GM23338 (cell line): ENCODE data around the gene ENTHD1.

ENCODE experiments used
- CREB1 ChIP-seq: fragments of 250-450 bp; sonication (Bioruptor Pico); IDR thresholded peaks from 2 replicates; pipeline ENCODE4 v1.5.0; 2020; ENCODE audit warnings: low read depth, mild to moderate bottlenecking, moderate library complexity
- CTCF ChIP-seq, 2 experiments: fragments of 200-600 bp in 1 of 2; sonication (generic) in 1 of 2; conservative IDR thresholded peaks; 2 replicates each; pipeline versions ENCODE4 v1.5.1 to v1.6.1; 2016 to 2017; ENCODE audit warnings: antibody characterized with exemption in 2 of 2, low read depth in 2 of 2, mild to moderate bottlenecking in 2 of 2, moderate library complexity in 1 of 2
- ETS1 ChIP-seq: IDR thresholded peaks from 2 replicates; pipeline ENCODE4 v1.6.1; 2016; ENCODE audit warnings: antibody characterized with exemption
- EZH2 ChIP-seq: fragments of 200-600 bp; sonication (generic); IDR thresholded peaks from one replicate; pipeline ENCODE4 v1.8.0; 2017; ENCODE audit warnings: antibody characterized with exemption, mild to moderate bottlenecking, low read depth; ENCODE audit not compliant: unreplicated experiment
- EZH2phosphoT487 ChIP-seq: fragments of 200-600 bp; sonication (generic); IDR thresholded peaks from one replicate; pipeline ENCODE4 v1.8.1; 2018; ENCODE audit warnings: antibody characterized with exemption; ENCODE audit not compliant: unreplicated experiment
- JUNB ChIP-seq: IDR thresholded peaks from one replicate; pipeline ENCODE4 v1.6.1; 2016; ENCODE audit warnings: antibody characterized with exemption; ENCODE audit not compliant: unreplicated experiment
- NANOG ChIP-seq: IDR thresholded peaks from 2 replicates; pipeline ENCODE4 v1.6.1; 2016; ENCODE audit warnings: antibody characterized with exemption, borderline replicate concordance
- POLR2AphosphoS5 ChIP-seq: IDR thresholded peaks from 2 replicates; pipeline ENCODE4 v1.6.1; 2016; ENCODE audit warnings: antibody characterized with exemption, low read depth
- REST ChIP-seq: IDR thresholded peaks from one replicate; pipeline ENCODE4 v1.6.1; 2018; ENCODE audit warnings: antibody characterized with exemption; ENCODE audit not compliant: unreplicated experiment
- STAT1 ChIP-seq: IDR thresholded peaks from one replicate; pipeline ENCODE4 v1.6.1; 2016; ENCODE audit warnings: antibody characterized with exemption; ENCODE audit not compliant: unreplicated experiment
- ZNF114 ChIP-seq: fragments of 250-450 bp; sonication (Bioruptor Pico); IDR thresholded peaks from 2 replicates; pipeline ENCODE4 v1.5.0; 2020; ENCODE audit warnings: mild to moderate bottlenecking, moderate library complexity
- ZNF331 ChIP-seq: fragments of 250-450 bp; sonication (Bioruptor Pico); IDR thresholded peaks from 2 replicates; pipeline ENCODE4 v1.5.0; 2020; ENCODE audit warnings: low read depth, mild to moderate bottlenecking, moderate library complexity
- ZNF462 ChIP-seq: fragments of 250-450 bp; sonication (Bioruptor Pico); IDR thresholded peaks from 2 replicates; pipeline ENCODE4 v1.5.0; 2020; ENCODE audit warnings: mild to moderate bottlenecking, moderate library complexity

GRCh38 chr22:39725351-39726035 lies 168.1 kb downstream of the ENTHD1 start:
- no peak for TF ChIP-seq CTCF (conservative IDR thresholded peaks at IDR 0.05; ENCODE audit: low read depth in 2 of 2)
- no peak for TF ChIP-seq REST
- TF ChIP-seq EZH2: no peak
- TF ChIP-seq EZH2phosphoT487: no peak
- TF ChIP-seq ZNF331 (CRISPR knock-in tag): no peak
- no peak for TF ChIP-seq POLR2AphosphoS5
- no peak for TF ChIP-seq CREB1 (CRISPR knock-in tag)
- TF ChIP-seq ETS1: no peak
- TF ChIP-seq JUNB: no peak
- TF ChIP-seq ZNF114: no peak
- TF ChIP-seq NANOG: no peak
- no peak for TF ChIP-seq STAT1
- TF ChIP-seq ZNF462 (CRISPR knock-in tag): no peak
